Transverse colon (tissue), 3 donors: ENCODE measurements around the gene PTCH1.

ENCODE experiments used
- EP300 ChIP-seq: sonication (generic); formaldehyde crosslinking; IDR thresholded peaks from one replicate; pipeline ENCODE4 v1.6.1; 2017; ENCODE audit warnings: antibody characterized with exemption, low read depth
- POLR2A ChIP-seq: fragments of 450-650 bp; IDR thresholded peaks from one replicate; pipeline ENCODE4 v1.6.1; 2016; ENCODE audit warnings: antibody characterized with exemption, mild to moderate bottlenecking, moderate library complexity
- TF ChIP-seq, protein P1 (sequence below), 5 experiments: fragments of 200-600 bp in 3 of 5; fragments of 450-650 bp in 2 of 5; sonication (generic) in 3 of 5; IDR thresholded peaks; 1 replicate in 2 of 5; 2 replicates in 3 of 5; pipeline ENCODE4 v1.5.1; 2016 to 2017; ENCODE audit warnings: antibody characterized with exemption in 5 of 5, inconsistent platforms in 3 of 5, mild to moderate bottlenecking in 2 of 5, moderate library complexity in 1 of 5

DNA sequence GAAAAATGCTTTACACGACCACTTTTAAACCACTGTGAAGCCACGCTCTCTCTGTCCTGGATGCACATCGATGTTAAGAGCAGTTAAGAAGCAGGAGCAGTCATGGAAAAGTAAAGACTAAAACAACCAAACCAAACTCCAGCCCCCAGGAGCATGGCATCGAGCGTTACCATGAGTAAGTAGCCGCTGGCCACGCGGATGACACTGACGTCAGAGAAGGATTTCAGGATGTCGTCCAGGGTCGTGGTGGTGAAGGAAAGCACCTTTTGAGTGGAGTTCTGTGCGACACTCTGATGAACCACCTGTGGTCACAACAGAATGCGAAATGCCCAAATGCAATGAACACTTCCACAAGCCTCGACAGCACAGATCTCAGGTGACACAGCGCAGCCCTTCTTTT, 38.9 kb downstream of the PTCH1 start:
- no peak for TF ChIP-seq POLR2A
- TF ChIP-seq, protein P1, sequence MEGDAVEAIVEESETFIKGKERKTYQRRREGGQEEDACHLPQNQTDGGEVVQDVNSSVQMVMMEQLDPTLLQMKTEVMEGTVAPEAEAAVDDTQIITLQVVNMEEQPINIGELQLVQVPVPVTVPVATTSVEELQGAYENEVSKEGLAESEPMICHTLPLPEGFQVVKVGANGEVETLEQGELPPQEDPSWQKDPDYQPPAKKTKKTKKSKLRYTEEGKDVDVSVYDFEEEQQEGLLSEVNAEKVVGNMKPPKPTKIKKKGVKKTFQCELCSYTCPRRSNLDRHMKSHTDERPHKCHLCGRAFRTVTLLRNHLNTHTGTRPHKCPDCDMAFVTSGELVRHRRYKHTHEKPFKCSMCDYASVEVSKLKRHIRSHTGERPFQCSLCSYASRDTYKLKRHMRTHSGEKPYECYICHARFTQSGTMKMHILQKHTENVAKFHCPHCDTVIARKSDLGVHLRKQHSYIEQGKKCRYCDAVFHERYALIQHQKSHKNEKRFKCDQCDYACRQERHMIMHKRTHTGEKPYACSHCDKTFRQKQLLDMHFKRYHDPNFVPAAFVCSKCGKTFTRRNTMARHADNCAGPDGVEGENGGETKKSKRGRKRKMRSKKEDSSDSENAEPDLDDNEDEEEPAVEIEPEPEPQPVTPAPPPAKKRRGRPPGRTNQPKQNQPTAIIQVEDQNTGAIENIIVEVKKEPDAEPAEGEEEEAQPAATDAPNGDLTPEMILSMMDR (IDR thresholded peaks at IDR 0.05), result no peak
- no peak for TF ChIP-seq EP300
